ENCODE data around the gene GPR18.
"Not testable (repeated sequence)": the region's sequence is repeated elsewhere in the genome, so short reads cannot be mapped to it uniquely, and the experiment has no call there.

Gene GPR18

DNA sequence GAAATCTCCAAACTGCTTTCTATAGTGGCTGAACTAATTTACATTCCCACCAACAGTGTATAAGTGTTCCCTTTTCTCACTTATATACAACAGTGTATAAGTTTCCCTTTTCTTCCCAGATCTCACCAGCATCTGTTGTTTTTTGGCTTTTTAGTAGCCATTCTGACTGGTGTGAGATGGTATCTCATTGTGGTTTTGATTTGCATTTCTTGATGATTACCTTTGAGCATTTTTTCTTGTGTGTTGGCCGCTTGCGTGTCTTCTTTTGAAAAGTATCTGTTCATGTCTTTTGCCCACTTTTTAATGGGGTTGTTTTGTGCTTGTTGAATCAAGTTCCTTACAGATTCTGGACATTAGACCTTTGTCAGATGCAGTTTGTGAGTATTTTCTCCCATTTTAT, 8.6 kb downstream of the GPR18 start:
- ATAC-seq, DNase-seq, H3K9me3 Mint-ChIP-seq, H3K4me3 Mint-ChIP-seq, H3K27me3 Mint-ChIP-seq: not testable (repeated sequence)
- Mint-ChIP-seq H3K36me3 (ENCODE audit: low read depth) (peaks cover 51% of the 10 kb centered on the region), H3K27ac (peak overlapping the region; percentile 23), H3K4me1 (peaks cover 45% of the 10 kb centered on the region)

DNA sequence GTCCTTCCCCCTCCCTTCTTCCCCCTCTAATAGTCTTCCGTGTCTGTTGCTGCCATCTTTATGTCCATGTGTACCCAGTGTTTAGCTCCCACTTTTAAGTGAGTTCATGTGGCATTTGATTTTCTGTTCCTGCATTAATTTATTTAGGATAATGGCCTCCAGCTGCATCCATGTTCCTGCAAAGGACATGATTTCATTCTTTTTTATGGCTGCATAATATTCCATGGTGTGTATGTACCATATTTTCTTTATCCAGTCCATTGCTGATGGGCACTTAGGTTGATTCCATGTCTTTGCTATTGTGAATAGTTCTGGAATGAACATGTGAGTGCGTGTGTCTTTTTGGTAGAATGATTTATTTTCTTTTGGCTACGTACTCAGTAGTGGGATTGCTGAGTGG, 9.0 kb downstream of the GPR18 start:
- not testable (repeated sequence) for DNase-seq, ATAC-seq, H3K27ac Mint-ChIP-seq, H3K9me3 Mint-ChIP-seq, H3K27me3 Mint-ChIP-seq, H3K4me3 Mint-ChIP-seq
- Mint-ChIP-seq H3K36me3 (ENCODE audit: low read depth) (peaks cover 52% of the 10 kb centered on the region), H3K4me1 (peaks cover 44% of the 10 kb centered on the region)

DNA sequence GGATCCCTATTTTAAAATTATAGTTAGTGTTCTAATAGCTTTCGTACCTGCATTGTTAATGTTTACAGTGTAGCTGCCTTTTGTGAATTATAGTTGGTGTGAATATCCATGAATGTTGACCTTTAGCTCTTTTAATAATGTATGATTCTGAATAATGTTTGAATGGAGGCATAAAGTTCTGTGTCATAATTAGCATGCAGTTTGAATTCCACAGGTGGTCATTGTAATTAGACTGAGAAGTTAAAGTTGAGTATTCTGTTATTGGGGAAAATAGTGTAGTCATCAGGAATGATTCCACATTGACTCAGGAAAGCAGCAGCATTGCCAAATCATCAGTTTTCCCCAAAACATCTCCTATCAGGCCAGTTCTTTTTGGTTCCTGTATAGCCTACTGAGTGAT, 12.1 kb downstream of the GPR18 start:
- Mint-ChIP-seq H3K4me3 (no peak overlapping the region), H3K27ac (peak overlapping the region; percentile 41), H3K4me1 (peaks cover 25% of the 10 kb centered on the region), H3K27me3 (no peaks in the 10 kb centered on the region), H3K36me3 (ENCODE audit: low read depth) (peaks cover 51% of the 10 kb centered on the region), H3K9me3 (peaks cover 4% of the 10 kb centered on the region)
- ATAC-seq = no peak
- no peak for DNase-seq

DNA sequence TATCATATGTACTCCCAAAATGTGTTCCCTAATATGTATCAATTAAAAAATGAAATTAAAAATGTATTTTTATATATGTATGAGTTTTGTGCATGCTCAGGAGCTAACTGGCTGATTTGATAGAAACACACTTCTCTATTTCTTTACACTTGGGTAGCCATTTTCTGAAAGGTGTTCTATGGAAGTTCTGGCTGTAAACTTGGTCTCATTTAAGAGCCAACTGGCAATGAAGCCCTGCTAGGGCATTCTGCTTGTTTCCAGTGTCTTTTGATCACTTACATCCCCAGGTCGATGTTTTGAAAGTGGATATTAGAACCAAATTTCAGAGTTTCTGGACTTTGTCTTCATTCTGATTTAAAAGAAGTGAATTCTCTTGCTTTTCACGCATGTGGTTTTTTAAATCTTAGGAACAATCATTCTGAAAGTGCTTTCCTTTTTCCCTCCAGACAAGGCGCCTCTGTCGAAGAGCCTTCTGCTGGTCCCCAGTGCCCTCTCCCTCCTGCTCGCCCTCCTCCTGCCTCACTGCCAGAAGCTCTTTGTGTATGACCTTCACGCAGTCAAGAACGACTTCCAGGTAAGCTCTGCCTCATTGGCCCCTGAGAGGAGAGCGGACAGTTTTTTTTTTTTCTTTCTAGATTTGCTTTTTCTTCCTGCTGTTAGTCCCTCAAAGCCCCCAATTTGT, 20.1 kb downstream of the GPR18 start:
- Mint-ChIP-seq H3K27ac (peak overlapping the region; percentile 82), H3K4me1 (peaks cover 65% of the 10 kb centered on the region), H3K9me3 (no peaks in the 10 kb centered on the region), H3K4me3 (peak overlapping the region; percentile 66), H3K27me3 (no peaks in the 10 kb centered on the region), H3K36me3 (ENCODE audit: low read depth) (peaks cover 36% of the 10 kb centered on the region)
- no peak for DNase-seq
- peak; percentile 94 for ATAC-seq

DNA sequence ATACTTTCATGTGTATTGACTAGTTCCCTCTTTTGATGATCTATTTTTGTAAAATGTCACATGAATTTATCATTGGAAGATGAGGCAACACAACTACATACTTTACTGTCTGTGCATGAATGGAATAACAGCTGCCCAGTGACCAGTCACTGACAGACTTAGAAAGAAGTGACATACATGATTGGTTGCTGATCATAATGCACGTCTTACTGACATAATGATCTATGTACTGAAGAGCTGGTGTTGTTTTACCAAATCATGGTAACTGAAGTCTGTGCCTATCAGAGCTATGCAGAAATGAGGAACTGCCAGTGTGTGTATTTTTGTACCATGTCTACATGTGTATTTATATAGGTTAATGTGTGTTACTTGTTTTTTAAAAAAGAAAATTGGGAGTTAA, 26.5 kb downstream of the GPR18 start:
- H3K27me3 Mint-ChIP-seq = no peaks in the 10 kb centered on the region
- H3K36me3 Mint-ChIP-seq (ENCODE audit: low read depth) = peaks cover 16% of the 10 kb centered on the region
- H3K4me1 Mint-ChIP-seq = peaks cover 84% of the 10 kb centered on the region
- ATAC-seq (no peak), DNase-seq (no peak)
- no peaks in the 10 kb centered on the region for H3K9me3 Mint-ChIP-seq
- peak overlapping the region; percentile 72 for H3K27ac Mint-ChIP-seq
- no peak overlapping the region for H3K4me3 Mint-ChIP-seq

DNA sequence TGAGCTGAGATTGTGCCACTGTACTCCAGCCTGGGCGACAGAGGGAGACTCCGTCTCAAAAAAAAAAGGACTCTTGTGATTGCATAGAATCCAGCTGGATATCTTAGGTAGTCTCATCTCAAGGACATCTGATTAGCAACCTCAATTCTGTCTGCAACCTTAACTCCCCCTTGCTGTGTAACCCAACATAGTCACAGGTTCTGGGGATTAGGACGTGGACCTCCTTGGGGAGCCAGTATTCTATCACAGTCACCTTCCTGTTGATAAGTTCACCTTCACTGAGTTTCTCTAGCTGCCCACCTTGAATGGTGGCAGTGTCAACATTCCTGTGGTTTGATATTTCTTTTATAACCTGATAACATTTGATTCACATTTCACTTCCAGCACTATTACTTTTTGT, 27.2 kb downstream of the GPR18 start:
- Mint-ChIP-seq H3K27ac (peak overlapping the region; percentile 72), H3K36me3 (ENCODE audit: low read depth) (peaks cover 22% of the 10 kb centered on the region), H3K4me1 (peaks cover 84% of the 10 kb centered on the region), H3K27me3 (no peaks in the 10 kb centered on the region), H3K4me3 (no peak overlapping the region), H3K9me3 (no peaks in the 10 kb centered on the region)
- no peak for DNase-seq
- ATAC-seq = no peak

DNA sequence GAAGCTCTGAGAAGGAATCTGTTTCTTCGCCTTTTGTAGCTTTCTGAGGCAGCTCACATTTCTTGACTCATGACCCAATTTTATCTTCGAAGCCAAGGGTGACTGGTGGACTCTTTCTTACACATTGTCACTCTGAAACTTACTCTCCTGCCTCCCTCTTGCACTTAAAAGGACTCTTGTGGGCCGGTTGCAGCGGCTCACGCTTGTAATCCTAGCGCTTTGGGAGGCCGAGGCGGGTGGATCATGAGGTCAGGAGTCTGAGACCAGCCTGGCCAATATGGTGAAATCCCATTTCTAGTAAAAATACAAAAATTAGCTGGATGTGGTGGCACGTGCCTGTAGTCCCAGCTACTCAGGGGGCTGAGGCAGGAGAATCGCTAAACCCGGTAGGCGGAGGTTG, 27.6 kb downstream of the GPR18 start:
- H3K36me3 Mint-ChIP-seq (ENCODE audit: low read depth) = peaks cover 23% of the 10 kb centered on the region
- not testable (repeated sequence) for ATAC-seq, H3K27me3 Mint-ChIP-seq, DNase-seq, H3K9me3 Mint-ChIP-seq, H3K4me3 Mint-ChIP-seq
- peaks cover 84% of the 10 kb centered on the region for H3K4me1 Mint-ChIP-seq
- H3K27ac Mint-ChIP-seq = peak overlapping the region; percentile 72

DNA sequence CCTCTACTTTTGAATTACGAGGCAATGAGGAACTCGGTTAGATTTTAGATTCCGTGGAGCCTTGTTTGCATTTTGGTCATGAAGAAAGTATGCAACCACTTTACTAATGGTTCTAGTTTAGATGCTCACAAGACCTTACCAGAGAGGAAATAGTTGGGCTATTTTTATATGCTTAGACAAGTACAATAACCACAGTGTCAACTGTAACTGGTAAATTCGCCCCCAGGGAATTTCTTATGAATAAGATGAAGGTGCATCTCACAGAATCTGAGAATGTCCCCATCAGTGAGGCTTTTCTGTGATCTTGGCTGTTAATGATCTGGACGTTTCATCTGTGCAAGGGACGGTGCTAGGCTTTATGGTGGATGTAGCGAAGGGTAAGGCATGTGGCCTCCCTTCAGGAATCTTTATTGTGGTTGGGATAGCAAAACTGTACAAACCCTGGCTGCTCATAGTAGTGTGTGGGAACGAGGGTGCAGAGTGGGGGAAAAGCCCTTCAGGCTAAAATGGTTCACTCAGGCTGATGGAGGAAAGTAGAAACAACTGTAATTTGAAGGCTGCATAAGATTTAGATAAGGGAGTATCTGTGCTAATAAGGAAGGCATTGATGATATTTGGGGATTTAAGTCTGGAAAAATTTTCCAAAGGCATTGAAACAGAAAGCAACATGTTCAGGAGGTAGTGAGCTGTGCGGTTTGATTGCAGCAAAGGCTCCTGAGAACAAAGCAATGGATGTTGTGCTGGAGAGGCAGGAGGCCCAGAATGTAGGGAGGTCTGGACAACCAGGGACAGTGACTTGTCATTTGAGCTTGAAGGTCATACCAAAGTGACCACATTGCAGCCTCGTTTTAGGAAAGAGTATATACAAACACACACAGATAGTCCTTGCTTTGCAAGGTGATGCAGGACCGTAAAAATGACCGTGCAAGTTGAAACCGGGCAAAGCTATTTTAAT, 29.2 kb downstream of the GPR18 start:
- Mint-ChIP-seq H3K4me1 (peaks cover 85% of the 10 kb centered on the region), H3K27me3 (no peaks in the 10 kb centered on the region), H3K36me3 (ENCODE audit: low read depth) (peaks cover 20% of the 10 kb centered on the region), H3K4me3 (peak overlapping the region; percentile 72), H3K9me3 (no peaks in the 10 kb centered on the region), H3K27ac (peak overlapping the region; percentile 87)
- DNase-seq (no peak), ATAC-seq (peak; percentile 80)

DNA sequence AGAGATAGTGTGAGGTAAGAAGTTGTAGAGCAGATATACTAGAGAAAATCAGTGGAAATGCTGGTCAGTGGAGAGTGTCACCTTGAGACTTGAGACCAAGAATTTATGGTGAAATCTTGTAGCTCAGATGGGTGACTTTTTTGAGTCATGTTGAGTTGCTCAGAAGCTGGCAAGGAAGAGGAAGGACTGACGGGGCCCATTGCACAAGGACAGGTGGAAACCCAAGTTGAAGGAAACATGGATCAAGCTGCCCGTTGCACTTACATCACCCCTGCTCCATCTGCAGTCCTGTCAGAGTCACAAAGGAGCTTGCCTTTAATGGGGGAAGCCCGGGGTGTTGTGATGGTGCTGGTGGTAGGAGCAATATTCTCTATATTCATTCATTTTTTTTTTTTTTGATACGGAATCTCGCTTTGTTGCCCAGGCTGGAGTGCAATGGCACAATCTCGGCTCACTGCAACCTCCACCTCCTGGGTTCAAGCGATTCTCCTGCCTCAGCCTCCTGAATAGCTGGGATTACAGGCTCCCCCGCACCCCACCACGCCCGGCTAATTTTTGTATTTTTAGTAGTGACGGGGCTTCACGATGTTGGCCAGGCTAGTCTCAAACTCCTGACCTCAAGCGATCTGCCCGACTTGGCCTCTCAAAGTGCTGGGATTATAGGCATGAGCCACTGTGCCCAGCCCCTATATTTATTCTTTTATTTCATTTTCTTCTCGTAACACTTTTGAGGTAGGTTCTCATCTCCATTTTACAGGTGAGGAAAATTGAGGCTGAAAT, 30.1 kb downstream of the GPR18 start:
- H3K9me3 Mint-ChIP-seq = peaks cover 3% of the 10 kb centered on the region
- peak; percentile 16 for ATAC-seq
- H3K4me3 Mint-ChIP-seq = peak overlapping the region; percentile 72
- H3K4me1 Mint-ChIP-seq = peaks cover 89% of the 10 kb centered on the region
- H3K27ac Mint-ChIP-seq = peak overlapping the region; percentile 87
- DNase-seq = no peak
- H3K27me3 Mint-ChIP-seq = no peaks in the 10 kb centered on the region
- H3K36me3 Mint-ChIP-seq (ENCODE audit: low read depth) = peaks cover 19% of the 10 kb centered on the region

DNA sequence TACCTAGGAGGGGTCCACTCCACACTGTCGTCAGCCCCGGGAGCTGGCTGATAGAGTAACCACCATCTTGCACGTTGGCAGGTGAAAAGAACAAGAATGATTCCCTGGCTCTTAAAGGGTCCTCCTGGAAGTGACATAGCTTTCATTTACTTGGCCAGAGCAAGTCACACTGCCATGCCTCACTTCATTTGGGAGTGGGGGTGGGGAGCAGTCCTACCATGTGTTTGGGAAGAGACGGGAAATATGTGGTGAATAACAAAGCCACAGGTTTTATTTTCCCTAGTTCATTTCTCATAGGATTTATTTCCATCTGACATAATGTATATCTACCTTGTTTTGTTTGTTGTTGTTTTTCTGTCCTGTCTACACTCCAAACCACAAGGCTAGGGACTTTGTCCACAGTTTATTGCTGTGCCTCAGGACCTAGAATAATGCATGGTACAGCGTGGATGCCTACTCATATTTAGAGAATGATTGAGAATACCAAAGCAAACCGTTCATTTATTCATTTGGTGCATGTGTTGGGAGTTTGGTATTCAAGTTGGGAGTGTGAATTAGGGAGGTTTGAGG, 30.8 kb downstream of the GPR18 start:
- peaks cover 4% of the 10 kb centered on the region for H3K9me3 Mint-ChIP-seq
- ATAC-seq = no peak

DNA sequence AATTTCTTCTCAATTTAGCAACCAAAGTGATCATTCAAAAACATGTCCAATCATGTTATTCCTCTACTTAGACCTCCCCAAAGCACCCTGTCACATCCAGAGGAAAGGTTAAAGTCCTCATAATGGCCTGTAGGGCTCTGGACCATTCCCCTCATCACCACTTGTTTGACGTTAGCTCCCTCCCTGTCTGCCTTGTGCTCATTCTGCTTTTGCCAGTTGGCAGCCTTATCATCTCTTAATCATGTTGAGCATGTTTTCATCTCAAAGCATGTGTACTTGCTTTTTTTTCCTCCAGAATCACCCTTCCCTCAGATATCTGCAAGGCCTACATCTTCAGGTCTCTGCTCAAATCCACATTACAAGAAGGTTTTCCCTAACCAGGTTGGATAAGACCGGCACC, 31.7 kb downstream of the GPR18 start:
- peaks cover 28% of the 10 kb centered on the region for H3K36me3 Mint-ChIP-seq (ENCODE audit: low read depth)
- ATAC-seq (no peak), DNase-seq (no peak)
- no peak overlapping the region for H3K4me3 Mint-ChIP-seq
- H3K9me3 Mint-ChIP-seq = peaks cover 4% of the 10 kb centered on the region
- peaks cover 95% of the 10 kb centered on the region for H3K4me1 Mint-ChIP-seq
- H3K27ac Mint-ChIP-seq = peak overlapping the region; percentile 66
- no peaks in the 10 kb centered on the region for H3K27me3 Mint-ChIP-seq

More for the DNA sequence above, 30.8 kb downstream of the GPR18 start:
- Mint-ChIP-seq H3K27me3 (no peaks in the 10 kb centered on the region), H3K36me3 (ENCODE audit: low read depth) (peaks cover 24% of the 10 kb centered on the region), H3K27ac (peak overlapping the region; percentile 61), H3K4me1 (peaks cover 92% of the 10 kb centered on the region), H3K4me3 (peak overlapping the region; percentile 45)
- no peak for DNase-seq

DNA sequence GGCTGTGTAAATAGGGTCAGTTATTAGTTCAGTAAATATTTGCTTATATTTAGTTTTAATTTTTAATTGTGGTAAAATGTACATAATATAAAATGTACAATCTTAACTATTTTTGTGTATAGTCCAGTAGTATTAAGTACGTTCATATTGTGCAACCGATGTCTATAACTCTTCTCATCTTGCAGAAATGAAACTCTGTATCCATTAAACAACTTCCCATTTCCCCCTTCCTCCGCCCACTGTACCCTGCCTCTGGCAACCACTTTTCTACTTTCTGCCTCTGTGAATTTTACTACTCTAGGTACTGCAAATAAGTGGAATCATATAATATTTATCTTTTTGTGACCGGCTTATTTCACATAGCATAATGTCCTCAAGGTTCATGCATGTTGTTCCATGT, 33.1 kb downstream of the GPR18 start:
- Mint-ChIP-seq H3K27me3 (no peaks in the 10 kb centered on the region), H3K27ac (no peak overlapping the region), H3K36me3 (ENCODE audit: low read depth) (peaks cover 28% of the 10 kb centered on the region), H3K9me3 (peaks cover 4% of the 10 kb centered on the region), H3K4me3 (no peak overlapping the region), H3K4me1 (peaks cover 96% of the 10 kb centered on the region)
- ATAC-seq (no peak), DNase-seq (no peak)

DNA sequence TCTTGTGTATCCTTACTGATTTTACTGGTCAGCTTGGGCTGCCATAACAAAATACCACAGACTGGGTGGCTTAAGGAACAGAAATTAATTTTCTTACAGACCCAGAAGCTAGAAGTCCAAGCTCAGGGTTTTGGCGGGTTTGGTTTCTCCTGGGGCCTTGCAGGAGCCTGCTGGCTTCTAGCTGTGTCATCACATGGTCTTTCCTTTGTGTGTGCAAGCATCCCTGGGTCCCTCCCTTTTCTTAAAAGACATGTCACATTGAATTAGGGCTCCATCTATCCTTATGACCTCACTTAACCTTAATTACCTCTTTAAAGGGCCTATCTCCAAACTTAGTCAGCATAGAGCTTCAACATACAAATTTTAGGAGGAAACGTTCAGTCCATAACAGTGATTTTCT, 34.2 kb downstream of the GPR18 start:
- Mint-ChIP-seq H3K36me3 (ENCODE audit: low read depth) (peaks cover 30% of the 10 kb centered on the region), H3K27me3 (no peaks in the 10 kb centered on the region), H3K27ac (peak overlapping the region; percentile 73), H3K9me3 (peaks cover 4% of the 10 kb centered on the region), H3K4me3 (no peak overlapping the region), H3K4me1 (peaks cover 95% of the 10 kb centered on the region)
- peak; percentile 20 for ATAC-seq
- no peak for DNase-seq

DNA sequence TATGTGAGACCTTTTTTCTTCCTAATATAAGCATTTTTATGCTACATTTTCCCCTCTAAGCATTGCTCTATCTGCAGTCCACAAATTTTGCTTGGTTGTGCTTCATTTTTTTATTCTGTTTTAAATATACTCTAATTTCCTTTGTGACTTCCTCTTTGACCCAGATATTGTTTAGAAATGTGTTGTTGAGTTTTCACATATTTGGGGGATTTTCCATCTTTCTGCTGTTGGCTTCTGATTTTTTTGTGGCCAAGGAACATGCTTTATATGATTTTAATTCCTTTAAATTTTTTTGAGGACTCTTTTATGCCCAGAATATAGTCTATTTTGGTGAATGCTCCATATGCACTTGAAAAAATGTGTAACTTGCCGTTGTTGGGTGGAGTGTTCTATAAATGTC, 34.6 kb downstream of the GPR18 start:
- Mint-ChIP-seq H3K27me3 (no peaks in the 10 kb centered on the region), H3K4me1 (peaks cover 95% of the 10 kb centered on the region), H3K9me3 (peaks cover 4% of the 10 kb centered on the region), H3K36me3 (ENCODE audit: low read depth) (peaks cover 31% of the 10 kb centered on the region), H3K27ac (peak overlapping the region; percentile 73), H3K4me3 (peak overlapping the region; percentile 32)
- no peak for DNase-seq
- ATAC-seq = no peak

Data from activated naive CD8-positive, alpha-beta T cell treated with anti-CD3 and anti-CD28 coated beads, Interleukin-2, amount 50 U/mL, for 24 hours (primary cell).